ENCODE results near the gene SNX10. TPM values are rescaled to one million over a fixed set of nuclear protein-coding genes. Genes with fewer than 3 reads are reported as not detected.

SNX10 gene
- polyA plus RNA-seq, 1 donor (not counting 4 experiments of a cell fraction or from before 2014, with no cell fraction given), result 7.0 TPM

GRCh38 chr7:26275213-26275612 lies 16.4 kb upstream of the SNX10 start:
- TF ChIP-seq CTCF (optimal IDR thresholded peaks at IDR 0.05 in 1 of 3, IDR thresholded peaks at IDR 0.05 in 1 of 3, conservative IDR thresholded peaks at IDR 0.05 in 1 of 3; ENCODE audit: extremely low read depth in 1 of 3, insufficient read depth in 2 of 3, low read length in 3 of 3), result no peak
- no peak for TF ChIP-seq EZH2 (IDR thresholded peaks at IDR 0.05; ENCODE audit: low read length)
- no peak overlapping the region for H2AFZ ChIP-seq (ENCODE audit: control insufficient read depth, low read length)
- no peaks in the 10 kb centered on the region for H3K9me1 ChIP-seq (ENCODE audit: control insufficient read depth, extremely low read depth, insufficient read depth, low read length)
- dilution Hi-C loops (cut with MboI; ENCODE audit: extremely low pct_ligation_motif_present, low sequenced_read_pairs), result no loop called here
- H3K36me3 ChIP-seq (ENCODE audit: control insufficient read depth in 2 of 2, extremely low read depth in 1 of 2, insufficient read depth in 2 of 2, low read length in 2 of 2), result no peaks in the 10 kb centered on the region
- no peak overlapping the region for H3K27ac ChIP-seq (ENCODE audit: control insufficient read depth, insufficient read depth, low read length)
- no peak overlapping the region for H3K9ac ChIP-seq (ENCODE audit: control insufficient read depth, extremely low read depth, insufficient read depth, low read length)
- no peaks in the 10 kb centered on the region for H3K27me3 ChIP-seq (ENCODE audit: control insufficient read depth, extremely low read depth, insufficient read depth, low read length)
- no peaks in the 10 kb centered on the region for H3K9me3 ChIP-seq (ENCODE audit: control insufficient read depth, low read depth, low read length)
- H3K79me2 ChIP-seq (ENCODE audit: control insufficient read depth, insufficient read depth, low read length), result no peaks in the 10 kb centered on the region
- H4K20me1 ChIP-seq (ENCODE audit: control insufficient read depth, extremely low read depth, insufficient read depth, low read length), result no peaks in the 10 kb centered on the region
- FAIRE-seq, result no peak
- H3K4me1 ChIP-seq (ENCODE audit: control insufficient read depth, extremely low read depth, insufficient read depth, low read length), result no peaks in the 10 kb centered on the region
- H3K4me2 ChIP-seq (ENCODE audit: control insufficient read depth, extremely low read depth, insufficient read depth, low read depth, low read length), result no peak overlapping the region
- H3K4me3 ChIP-seq (ENCODE audit: control insufficient read depth in 2 of 3, extremely low read depth in 1 of 3, insufficient read depth in 2 of 3, low read depth in 1 of 3, low read length in 3 of 3), result no peak overlapping the region
- no peak for DNase-seq (ENCODE audit: low read depth, low spot score)

- no peak overlapping the region for H2AFZ ChIP-seq (ENCODE audit: control insufficient read depth, low read length)
- DNase-seq (ENCODE audit: low read depth, low spot score) (no peak), FAIRE-seq (no peak)
- no peak overlapping the region for H3K4me2 ChIP-seq (ENCODE audit: control insufficient read depth, extremely low read depth, insufficient read depth, low read depth, low read length)
- peak in 2 of 3 experiments; percentile 29 to 32 for TF ChIP-seq CTCF (optimal IDR thresholded peaks at IDR 0.05 in 1 of 3, IDR thresholded peaks at IDR 0.05 in 1 of 3, conservative IDR thresholded peaks at IDR 0.05 in 1 of 3; ENCODE audit: extremely low read depth in 1 of 3, insufficient read depth in 2 of 3, low read length in 3 of 3)
- TF ChIP-seq EZH2 (IDR thresholded peaks at IDR 0.05; ENCODE audit: low read length), result no peak
- no peaks in the 10 kb centered on the region for H3K4me1 ChIP-seq (ENCODE audit: control insufficient read depth, extremely low read depth, insufficient read depth, low read length)
- no peaks in the 10 kb centered on the region for H3K79me2 ChIP-seq (ENCODE audit: control insufficient read depth, insufficient read depth, low read length)
- dilution Hi-C loops (cut with MboI; ENCODE audit: extremely low pct_ligation_motif_present, low sequenced_read_pairs), result no loop called here
- no peaks in the 10 kb centered on the region for H3K9me3 ChIP-seq (ENCODE audit: control insufficient read depth, low read depth, low read length)
- no peak overlapping the region for H3K27ac ChIP-seq (ENCODE audit: control insufficient read depth, insufficient read depth, low read length)
- no peak overlapping the region for H3K4me3 ChIP-seq (ENCODE audit: control insufficient read depth in 2 of 3, extremely low read depth in 1 of 3, insufficient read depth in 2 of 3, low read depth in 1 of 3, low read length in 3 of 3)
- no peaks in the 10 kb centered on the region for H3K27me3 ChIP-seq (ENCODE audit: control insufficient read depth, extremely low read depth, insufficient read depth, low read length)
- H3K36me3 ChIP-seq (ENCODE audit: control insufficient read depth in 2 of 2, extremely low read depth in 1 of 2, insufficient read depth in 2 of 2, low read length in 2 of 2), result no peaks in the 10 kb centered on the region
- no peaks in the 10 kb centered on the region for H3K9me1 ChIP-seq (ENCODE audit: control insufficient read depth, extremely low read depth, insufficient read depth, low read length)
- H3K9ac ChIP-seq (ENCODE audit: control insufficient read depth, extremely low read depth, insufficient read depth, low read length), result no peak overlapping the region
- no peaks in the 10 kb centered on the region for H4K20me1 ChIP-seq (ENCODE audit: control insufficient read depth, extremely low read depth, insufficient read depth, low read length)
Measured at GRCh38 chr7:26278770-26279169, 12.9 kb upstream of the SNX10 start.

Measured in keratinocyte (primary cell).